Breast epithelium (tissue), 3 donors: ENCODE data around the gene ALDH5A1.

ENCODE experiments used
- CTCF ChIP-seq, 3 donors: fragments of 450-650 bp; IDR thresholded peaks; one replicate each; pipeline ENCODE4 v1.5.1; 2016 to 2017; ENCODE audit warnings: antibody characterized with exemption in 3 of 3, mild to moderate bottlenecking in 3 of 3, moderate library complexity in 3 of 3
- POLR2AphosphoS5 ChIP-seq, 3 donors: sonication (generic); formaldehyde crosslinking; IDR thresholded peaks; one replicate each; pipeline ENCODE4 v1.6.1; 2017; ENCODE audit warnings: antibody characterized with exemption in 3 of 3

- no peak for TF ChIP-seq POLR2AphosphoS5 (IDR thresholded peaks at IDR 0.05)
- no peak for TF ChIP-seq CTCF (IDR thresholded peaks at IDR 0.05)
Observed at GRCh38 chr6:24524329-24524728, 29.6 kb downstream of the ALDH5A1 start.
